ENCODE measurements around the gene TRIM65. TPM values are rescaled to one million over a fixed set of nuclear protein-coding genes. Genes with fewer than 3 reads are reported as not detected.
"Not testable (repeated sequence)": the region's sequence is repeated elsewhere in the genome, so short reads cannot be mapped to it uniquely, and the experiment has no call there.

Gene TRIM65
- total and polyA plus RNA-seq, 2 of the 4 experiments (the other 2 are of a cell fraction): 7.9 to 10.6 TPM

DNA sequence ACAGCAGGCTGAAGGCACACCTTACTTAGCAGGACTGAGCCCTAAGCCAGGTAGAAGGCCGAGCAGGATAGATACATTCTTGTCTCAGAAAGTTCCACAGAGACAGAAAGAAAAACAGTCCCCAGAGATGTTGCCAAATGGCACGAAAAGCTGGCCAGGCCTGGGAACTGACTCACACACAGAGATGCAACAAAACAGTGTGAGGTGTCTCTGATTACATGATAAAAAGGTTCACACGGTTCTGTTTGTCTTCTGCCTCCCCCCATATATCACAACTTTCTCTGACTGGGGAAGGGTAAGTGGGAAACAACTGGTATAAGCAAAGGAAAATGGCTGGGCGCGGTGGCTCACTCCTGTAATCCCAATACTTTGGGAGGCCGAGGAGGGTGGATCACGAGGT is 43.3 kb downstream of the TRIM65 start:
- Histone ChIP-seq H4K5ac (ENCODE audit: low read depth, low read length) (no peak overlapping the region), H3K4ac (ENCODE audit: low read depth, low read length) (no peak overlapping the region), H3K4me3 (ENCODE audit: insufficient read depth, low read depth, low read length) (no peak overlapping the region), H3K56ac (ENCODE audit: extremely low read depth, insufficient read depth, low read length) (no peak overlapping the region), H2AK5ac (ENCODE audit: low read depth, low read length) (no peak overlapping the region), H2BK5ac (ENCODE audit: low read depth, low read length, poor library complexity, severe bottlenecking) (no peak overlapping the region), H3K9me3 (ENCODE audit: control insufficient read depth, insufficient read depth, low read length) (no peaks in the 10 kb centered on the region), H3K14ac (replicated peaks; ENCODE audit: low read depth, low read length) (no peak overlapping the region), H2AK9ac (replicated peaks; ENCODE audit: low read depth, low read length, poor library complexity) (no peak overlapping the region), H2BK15ac (ENCODE audit: low read depth, low read length) (no peak overlapping the region), H4K20me1 (ENCODE audit: insufficient read depth, low read length) (peaks cover 10% of the 10 kb centered on the region), H4K8ac (ENCODE audit: low read depth in 2 of 2, low read length in 2 of 2) (no peak overlapping the region), H4K91ac (ENCODE audit: insufficient read depth, low read depth, low read length) (no peak overlapping the region), H2BK120ac (ENCODE audit: low read depth, low read length) (no peak overlapping the region), H3K4me1 (ENCODE audit: control insufficient read depth, insufficient read depth, low read length) (peaks cover 11% of the 10 kb centered on the region), H3K9ac (ENCODE audit: low read depth, low read length) (no peak overlapping the region), H3K9me1 (ENCODE audit: insufficient read depth, low read length) (peaks cover 7% of the 10 kb centered on the region), H2AFZ (replicated peaks; ENCODE audit: low read length, poor library complexity) (no peak overlapping the region), H3K27ac (ENCODE audit: insufficient read depth, low read length) (no peak overlapping the region), H3K36me3 (ENCODE audit: control insufficient read depth, insufficient read depth, low read length) (peaks cover 26% of the 10 kb centered on the region), H2BK20ac (ENCODE audit: low read depth, low read length) (no peak overlapping the region), H3K23ac (ENCODE audit: low read depth, low read length) (no peak overlapping the region), H3K27me3 (ENCODE audit: control insufficient read depth, insufficient read depth, low read length) (no peaks in the 10 kb centered on the region), H3K18ac (ENCODE audit: low read depth, low read length) (no peak overlapping the region), H3K4me2 (ENCODE audit: low read depth, low read length) (no peak overlapping the region), H3K79me1 (ENCODE audit: low read depth in 1 of 2, low read length in 2 of 2) (peaks cover 6 to 29% of the 10 kb centered on the region in 2 experiments; a peak in 3 of 4 replicates)
- TF ChIP-seq RFX5 (IDR thresholded peaks at IDR 0.05; ENCODE audit: low read depth, low read length) (no peak), CEBPB (IDR thresholded peaks at IDR 0.05; ENCODE audit: low read depth, low read length) (peak; percentile 68; the same call in 1 of the 2 replicates), MAFK (IDR thresholded peaks at IDR 0.05; ENCODE audit: low read depth, low read length) (no peak), SMC3 (IDR thresholded peaks at IDR 0.05; ENCODE audit: low read depth, low read length) (no peak), POLR2A (IDR thresholded peaks at IDR 0.05; ENCODE audit: low read depth, low read length) (no peak), CHD1 (IDR thresholded peaks at IDR 0.05; ENCODE audit: low read depth, low read length) (no peak), MXI1 (IDR thresholded peaks at IDR 0.05; ENCODE audit: borderline replicate concordance, low read depth, low read length) (no peak), RCOR1 (IDR thresholded peaks at IDR 0.05; ENCODE audit: insufficient replicate concordance, low read length) (no peak), BHLHE40 (IDR thresholded peaks at IDR 0.05; ENCODE audit: low read depth, low read length) (peak; percentile 35; the same call in 1 of the 2 replicates), ELK1 (IDR thresholded peaks at IDR 0.05; ENCODE audit: borderline replicate concordance, low read depth, low read length) (no peak)
- no CpG with 5 or more reads among the region's 7 CpGs for WGBS, 2 experiments (ENCODE audit: extremely low coverage in 2 of 2, insufficient read length in 1 of 2)
- in situ Hi-C loops (cut with MboI; ENCODE audit: low sequenced_read_pairs): no loop called here
- BruUV-seq (replicated peaks): no TSS peak
- intact Hi-C loops (cut with micrococcal nuclease): no loop called here
- dilution Hi-C loops (cut with HindIII; ENCODE audit: low sequenced_read_pairs, unreplicated experiment): no loop called here
- CTCF ChIA-PET: no interaction called here
- POLR2A ChIA-PET (ENCODE audit: unreplicated experiment): interaction anchor here (0.6 kb wide), 2 partner anchors 12 to 79 kb away, joined by 3 read pairs; no protein-coding TSS in a partner anchor
- no peak for ATAC-seq (ENCODE audit: low read depth)
- DNase-seq: peak; percentile 60

GRCh38 chr17:75851693-75851991 is 45.1 kb downstream of the TRIM65 start:
- H3K27me3 ChIP-seq (ENCODE audit: control insufficient read depth, insufficient read depth, low read length); CTCF ChIA-PET; POLR2A ChIA-PET (ENCODE audit: unreplicated experiment); H2AFZ ChIP-seq (replicated peaks; ENCODE audit: low read length, poor library complexity); H4K5ac ChIP-seq (ENCODE audit: low read depth, low read length); H3K4me2 ChIP-seq (ENCODE audit: low read depth, low read length); in situ Hi-C loops (cut with MboI; ENCODE audit: low sequenced_read_pairs); BruUV-seq (replicated peaks); DNase-seq; H3K14ac ChIP-seq (replicated peaks; ENCODE audit: low read depth, low read length); H3K4me3 ChIP-seq (ENCODE audit: insufficient read depth, low read depth, low read length); H3K9me3 ChIP-seq (ENCODE audit: control insufficient read depth, insufficient read depth, low read length); H3K18ac ChIP-seq (ENCODE audit: low read depth, low read length); H2BK120ac ChIP-seq (ENCODE audit: low read depth, low read length); ATAC-seq (ENCODE audit: low read depth); intact Hi-C loops (cut with micrococcal nuclease); H3K9me1 ChIP-seq (ENCODE audit: insufficient read depth, low read length); H3K56ac ChIP-seq (ENCODE audit: extremely low read depth, insufficient read depth, low read length); H4K8ac ChIP-seq (ENCODE audit: low read depth in 2 of 2, low read length in 2 of 2); H4K91ac ChIP-seq (ENCODE audit: insufficient read depth, low read depth, low read length); H2AK5ac ChIP-seq (ENCODE audit: low read depth, low read length); H2BK5ac ChIP-seq (ENCODE audit: low read depth, low read length, poor library complexity, severe bottlenecking); H3K4ac ChIP-seq (ENCODE audit: low read depth, low read length); H2AK9ac ChIP-seq (replicated peaks; ENCODE audit: low read depth, low read length, poor library complexity); H3K23ac ChIP-seq (ENCODE audit: low read depth, low read length); H2BK15ac ChIP-seq (ENCODE audit: low read depth, low read length); dilution Hi-C loops (cut with HindIII; ENCODE audit: low sequenced_read_pairs, unreplicated experiment); H3K9ac ChIP-seq (ENCODE audit: low read depth, low read length); H3K27ac ChIP-seq (ENCODE audit: insufficient read depth, low read length); H2BK20ac ChIP-seq (ENCODE audit: low read depth, low read length): not testable (repeated sequence)
- H3K4me1 ChIP-seq (ENCODE audit: control insufficient read depth, insufficient read depth, low read length): peaks cover 11% of the 10 kb centered on the region
- peaks cover 13% of the 10 kb centered on the region for H4K20me1 ChIP-seq (ENCODE audit: insufficient read depth, low read length)
- H3K79me1 ChIP-seq (ENCODE audit: low read depth in 1 of 2, low read length in 2 of 2): peaks cover 6 to 29% of the 10 kb centered on the region in 2 experiments; a peak in 3 of 4 replicates
- WGBS, 2 experiments (ENCODE audit: extremely low coverage in 2 of 2, insufficient read length in 1 of 2): 99% methylated on average over 13 of the region's 15 CpGs; no CpG with 5 or more reads in 1 of the 2 experiments
- peaks cover 43% of the 10 kb centered on the region for H3K36me3 ChIP-seq (ENCODE audit: control insufficient read depth, insufficient read depth, low read length)

Data from IMR-90 (cell line).